Activated T-cell treated with anti-CD3 and anti-CD28 coated beads for 24 hours (primary cell): ENCODE data around the gene OR2D2.
"Not testable (repeated sequence)": the region's sequence is repeated elsewhere in the genome, so short reads cannot be mapped to it uniquely, and the experiment has no call there.

Experiments used
- DNase-seq: peaks from one replicate; pipeline ENCODE4 v3.0.0-alpha.2; 2020; ENCODE audit warnings: low read depth

Gene OR2D2, protein sequence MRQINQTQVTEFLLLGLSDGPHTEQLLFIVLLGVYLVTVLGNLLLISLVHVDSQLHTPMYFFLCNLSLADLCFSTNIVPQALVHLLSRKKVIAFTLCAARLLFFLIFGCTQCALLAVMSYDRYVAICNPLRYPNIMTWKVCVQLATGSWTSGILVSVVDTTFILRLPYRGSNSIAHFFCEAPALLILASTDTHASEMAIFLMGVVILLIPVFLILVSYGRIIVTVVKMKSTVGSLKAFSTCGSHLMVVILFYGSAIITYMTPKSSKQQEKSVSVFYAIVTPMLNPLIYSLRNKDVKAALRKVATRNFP

GRCh38 chr11:6892400-6892799 lies at the start of gene OR2D2:
Gene OR2D2 (minus strand): TSS chr11:6892500. CDS start chr11:6892500, 0 bp downstream.
- DNase-seq, result no peak

DNA sequence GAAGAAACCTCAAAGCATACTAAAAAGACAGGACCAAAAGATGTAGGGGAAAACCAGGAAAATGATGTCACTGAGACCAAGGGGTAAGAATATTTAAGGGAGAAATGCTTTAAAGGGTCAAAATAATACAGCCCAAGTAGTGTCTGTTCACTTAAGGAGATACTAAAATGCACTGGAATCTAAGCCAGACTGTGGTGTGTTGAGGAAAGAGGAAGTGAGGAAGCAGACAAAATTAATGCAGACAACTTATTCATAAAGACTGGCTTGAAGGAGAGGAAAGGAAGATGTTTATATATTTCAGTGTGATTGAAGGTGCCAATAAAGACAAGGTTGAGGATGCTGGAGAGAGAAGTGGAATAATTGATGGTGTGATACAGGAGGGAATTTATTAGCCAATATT lies 49.7 kb upstream of the OR2D2 start:
- DNase-seq, result no peak

DNA sequence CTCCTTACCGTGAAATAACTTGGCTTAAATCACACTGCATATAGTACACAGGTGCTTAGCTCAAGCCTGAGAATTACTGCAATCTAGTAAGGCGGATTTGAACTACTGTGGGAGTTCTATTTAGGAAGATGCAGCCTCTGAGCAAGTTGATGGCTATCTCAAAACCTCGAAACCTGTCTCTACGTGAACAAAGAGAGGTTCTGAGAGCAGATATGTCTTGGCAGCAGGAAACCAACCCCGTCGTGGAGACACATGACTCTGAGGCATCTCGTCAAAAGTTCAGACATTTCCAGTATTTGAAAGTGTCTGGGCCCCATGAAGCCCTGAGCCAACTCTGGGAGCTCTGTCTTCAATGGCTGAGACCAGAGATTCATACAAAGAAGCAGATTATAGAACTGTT lies 39.8 kb upstream of the OR2D2 start:
- no peak for DNase-seq

DNA sequence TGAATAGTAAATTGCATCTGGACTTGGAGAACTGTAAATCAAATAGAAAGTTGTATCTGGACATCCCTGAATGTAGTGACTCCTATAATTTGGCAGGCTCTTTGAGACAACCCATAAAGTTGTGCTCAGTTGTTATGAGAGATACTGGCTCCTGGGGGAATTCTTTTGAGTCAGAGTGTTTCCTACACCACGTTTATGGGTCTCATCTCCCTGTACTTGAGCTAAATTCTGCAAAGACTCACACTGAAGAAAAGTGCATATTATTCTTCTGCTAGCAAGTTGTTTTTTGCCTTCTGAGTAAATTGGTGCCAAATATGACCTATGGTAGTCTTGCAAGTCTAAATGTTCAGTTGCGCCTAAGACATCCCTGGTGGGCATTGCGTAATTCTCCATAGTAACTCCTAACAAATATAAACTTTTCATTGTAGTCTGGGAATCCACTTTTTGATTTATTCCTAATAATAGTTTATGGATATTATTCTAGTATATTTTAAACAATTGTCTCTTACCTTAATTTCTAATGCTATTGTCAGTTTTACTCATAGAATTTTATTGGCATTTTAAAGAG lies 38.9 kb upstream of the OR2D2 start:
- no peak for DNase-seq

DNA sequence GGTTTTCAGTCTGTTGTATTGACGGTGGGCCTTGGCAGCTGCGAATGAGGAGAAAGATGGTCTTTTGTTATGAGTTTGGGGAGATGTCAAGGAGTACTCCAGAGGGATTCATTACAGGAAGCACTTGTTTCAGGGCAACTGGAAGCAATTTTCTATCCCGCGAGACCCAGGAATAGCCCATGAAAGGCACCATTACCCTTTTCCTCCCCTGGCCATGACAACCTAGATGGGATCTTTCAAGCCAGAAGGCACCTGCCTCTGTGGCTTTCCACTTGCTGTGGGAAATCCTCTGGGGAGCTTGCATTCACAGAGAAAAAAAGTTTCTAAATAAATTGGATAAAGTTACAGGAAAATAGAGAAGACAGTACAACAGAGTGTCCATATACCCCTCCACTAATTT lies 36.6 kb upstream of the OR2D2 start:
- no peak for DNase-seq

- DNase-seq, result no peak
Measured at GRCh38 chr11:6927030-6927617, 34.8 kb upstream of the OR2D2 start.

GRCh38 chr11:6926208-6927029 lies 34.1 kb upstream of the OR2D2 start, which contains the start of gene ZNF215:
Gene ZNF215 (plus strand): TSS chr11:6926426. CDS start chr11:6932273, 5,847 bp downstream.
- DNase-seq, result no peak

- no peak for DNase-seq
Measured at GRCh38 chr11:6925636-6926207, 33.4 kb upstream of the OR2D2 start.

DNA sequence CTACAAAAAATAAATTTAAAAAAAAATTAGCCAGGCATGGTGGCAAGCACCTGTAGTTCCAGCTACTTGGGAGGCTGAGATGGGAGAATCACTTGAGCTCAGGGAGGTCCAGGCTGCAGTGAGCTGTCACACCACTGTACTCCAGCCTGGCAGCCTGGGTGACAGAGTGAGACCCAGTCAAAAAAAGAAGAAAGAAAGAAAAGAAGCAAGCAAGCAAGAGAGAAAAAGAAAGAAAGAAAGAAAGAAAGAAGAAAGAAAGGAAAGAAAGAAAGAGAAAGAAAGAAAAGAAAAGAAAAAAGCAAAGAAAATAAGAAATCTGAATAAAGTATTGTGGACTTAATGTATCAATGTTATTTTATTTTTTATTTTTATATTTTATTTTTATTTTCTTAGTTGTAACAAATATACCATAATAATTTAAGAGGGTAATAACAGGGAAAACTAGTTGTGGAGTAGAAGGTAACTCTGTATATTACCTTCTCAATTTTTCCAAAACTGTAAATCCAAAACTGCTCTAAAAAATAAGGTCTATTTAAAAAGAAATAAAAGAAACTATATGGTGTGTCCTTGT lies 32.8 kb upstream of the OR2D2 start:
- no peak for DNase-seq

DNA sequence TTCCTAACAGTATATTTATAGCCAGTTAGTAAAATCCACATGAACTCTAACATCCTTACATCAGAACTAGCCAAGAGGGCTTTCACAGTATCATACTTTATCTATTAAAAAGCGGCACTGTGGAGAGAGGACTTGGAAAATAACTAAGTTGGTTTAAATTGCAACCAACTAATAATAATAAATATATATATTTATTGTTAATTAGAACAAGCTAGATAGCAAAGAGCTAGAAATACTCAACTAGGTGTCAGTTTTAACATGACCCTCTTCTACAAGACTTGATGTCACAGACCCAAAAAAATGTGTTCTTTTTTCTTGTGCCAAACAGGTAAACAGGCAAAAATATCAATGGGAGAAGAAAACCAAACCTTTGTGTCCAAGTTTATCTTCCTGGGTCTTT lies 28.4 kb upstream of the OR2D2 start, which contains the start of gene OR2D3:
Gene OR2D3 (plus strand): TSS at position 301 of the 400 bp plus-strand sequence. CDS start 0 bp downstream, at position 301.
- DNase-seq, result no peak

- DNase-seq, result no peak
Measured at GRCh38 chr11:6919698-6920097, 27.4 kb upstream of the OR2D2 start.

GRCh38 chr11:6911948-6912347 lies 19.6 kb upstream of the OR2D2 start:
- DNase-seq, result no peak

DNA sequence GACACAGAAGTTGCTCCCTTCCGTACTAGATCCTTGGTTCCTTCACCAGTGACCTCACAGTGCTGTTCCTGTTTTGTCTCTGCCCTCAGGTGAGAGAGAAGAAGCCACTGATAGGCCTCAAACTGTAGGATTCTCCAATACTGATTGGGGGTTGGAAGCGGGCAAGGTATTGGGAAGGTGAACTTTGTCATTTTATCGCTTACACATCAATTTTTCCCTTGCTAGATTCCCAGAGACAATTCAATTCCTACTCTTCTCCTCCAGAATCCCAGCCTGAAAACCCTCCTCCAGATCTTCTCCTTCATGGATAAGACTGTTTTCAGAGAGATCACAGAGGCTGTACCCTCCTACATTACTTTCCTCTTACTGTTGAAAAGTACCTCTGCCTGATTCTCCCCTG lies 19.1 kb upstream of the OR2D2 start:
- DNase-seq, result no peak

GRCh38 chr11:6904804-6905203 lies 12.5 kb upstream of the OR2D2 start:
- DNase-seq, result not testable (repeated sequence)

DNA sequence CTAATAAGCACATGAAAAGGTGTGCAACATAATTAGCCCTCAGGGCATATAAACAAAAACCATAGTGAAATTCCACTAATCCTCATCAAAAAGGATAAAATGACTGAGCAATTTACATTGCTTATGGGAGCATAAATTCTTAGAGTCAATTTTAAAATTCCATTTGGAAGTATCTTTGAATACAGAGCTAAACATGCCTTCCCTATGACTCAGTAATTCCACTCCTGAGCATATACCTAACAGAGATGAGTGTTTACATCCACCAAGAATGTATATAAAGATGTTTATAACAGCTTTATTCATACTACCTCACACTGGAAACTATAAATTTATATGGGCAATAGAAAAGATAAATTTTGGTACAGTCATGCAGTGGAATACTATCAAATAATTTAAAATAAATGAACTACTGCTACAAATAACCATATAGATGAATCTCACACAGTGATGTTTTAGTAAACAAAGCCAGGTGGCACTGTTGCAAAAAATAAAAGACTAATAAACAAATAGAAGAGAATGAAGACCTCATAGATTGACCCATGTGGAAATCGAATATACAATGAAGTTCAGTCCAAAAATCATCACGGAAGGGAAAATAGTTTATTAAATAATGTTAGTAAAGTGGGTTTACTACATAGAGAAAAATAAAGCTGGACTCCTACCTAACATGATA lies 8.2 kb upstream of the OR2D2 start:
- no peak for DNase-seq

DNA sequence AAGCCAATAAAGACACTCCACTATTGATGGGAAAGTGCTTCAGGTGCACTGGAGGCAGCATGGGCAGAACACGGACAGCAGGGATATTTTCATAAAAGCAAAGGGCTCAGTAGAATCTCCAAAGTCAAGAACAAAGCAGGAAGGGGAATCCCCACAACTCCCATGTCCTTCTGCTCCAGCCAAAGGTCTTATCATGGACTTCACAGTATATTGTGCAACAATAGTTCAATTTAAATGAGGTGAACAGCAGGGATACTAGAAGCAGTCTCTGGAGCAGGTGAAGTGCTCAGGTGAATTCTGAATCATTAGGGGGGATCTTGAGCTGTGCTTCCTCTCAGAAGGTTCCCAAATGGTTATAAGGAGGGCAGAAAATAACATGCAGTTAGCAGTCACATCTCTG lies 6.6 kb upstream of the OR2D2 start:
- DNase-seq, result no peak

GRCh38 chr11:6895010-6895409 lies 2.7 kb upstream of the OR2D2 start:
- DNase-seq, result no peak

- no peak for DNase-seq
Measured at GRCh38 chr11:6894097-6894496, 1.8 kb upstream of the OR2D2 start.

GRCh38 chr11:6889835-6890234 lies 2.5 kb downstream of the OR2D2 start:
- no peak for DNase-seq

DNA sequence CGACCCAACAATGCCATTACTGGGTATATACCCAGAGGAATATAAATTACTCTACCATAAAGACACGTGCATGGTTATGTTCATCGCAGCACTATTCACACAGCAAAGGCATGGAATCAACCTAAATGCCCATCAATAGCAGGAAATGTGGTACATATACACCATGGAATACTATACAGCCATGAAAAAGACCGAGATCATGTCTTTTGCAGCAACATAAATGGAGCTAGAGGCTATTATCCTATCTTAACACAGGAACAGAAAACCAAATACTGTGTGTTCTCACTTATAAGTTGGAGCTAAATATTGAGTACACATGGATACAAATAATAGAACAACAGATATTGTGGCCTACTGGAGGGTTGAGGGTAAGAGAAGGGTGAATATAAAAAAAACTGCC lies 3.5 kb downstream of the OR2D2 start:
- DNase-seq, result no peak

DNA sequence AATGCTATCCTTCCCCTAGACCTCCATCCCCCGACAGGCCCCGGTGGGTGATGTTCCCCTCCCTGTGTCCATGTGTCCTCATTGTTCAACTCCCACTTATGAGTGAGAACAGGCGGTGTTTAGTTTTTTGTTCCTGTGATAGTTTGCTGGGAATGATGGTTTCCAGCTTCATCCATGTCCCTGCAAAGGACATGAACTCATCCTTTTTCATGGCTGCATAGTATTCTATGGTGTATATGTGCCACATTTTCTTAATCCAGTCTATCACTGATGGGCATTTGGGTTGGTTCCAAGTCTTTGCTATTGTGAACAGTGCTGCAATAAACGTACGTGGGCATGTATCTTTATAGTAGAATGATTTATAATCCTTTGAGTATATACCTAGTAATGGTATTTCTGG lies 4.6 kb downstream of the OR2D2 start:
- DNase-seq, result not testable (repeated sequence)
